ENCODE results near the gene EML6. TPM values are rescaled to one million over a fixed set of nuclear protein-coding genes. Genes with fewer than 3 reads are reported as not detected.

EML6 gene
- total RNA-seq, 1 experiment from 2014 or later, result 0.95 TPM

Small RNA genes within 50 kb of the gene (small RNA-seq; reads per million reads assigned to genes)
- gene RNU6-433P (0 reads per million in 2 experiments), gene RNU7-81P (0 reads per million in 2 experiments)

Measured in SK-MEL-5 (cell line).